ENCODE data around the gene ANLN.
"Not testable (repeated sequence)": the region's sequence is repeated elsewhere in the genome, so short reads cannot be mapped to it uniquely, and the experiment has no call there.

Gene ANLN

GRCh38 chr7:36460811-36461429 is 71.3 kb downstream of the ANLN start:
- Histone ChIP-seq H3K27me3 (ENCODE audit: insufficient read depth, low read length, poor library complexity, severe bottlenecking) (no peaks in the 10 kb centered on the region), H3K36me3 (ENCODE audit: insufficient read depth, low read length) (no peaks in the 10 kb centered on the region), H3K9ac (ENCODE audit: low read depth, low read length, poor library complexity, severe bottlenecking) (no peak overlapping the region), H4K20me1 (ENCODE audit: insufficient read depth, low read length, poor library complexity, severe bottlenecking) (no peaks in the 10 kb centered on the region), H3F3A (ENCODE audit: low read depth) (no peaks in the 10 kb centered on the region), H3K4me1 (ENCODE audit: insufficient read depth, low read length, poor library complexity, severe bottlenecking) (no peaks in the 10 kb centered on the region), H2AFZ (ENCODE audit: low read length) (no peak overlapping the region), H3K79me2 (ENCODE audit: insufficient read depth, low read length) (no peaks in the 10 kb centered on the region), H3K4me2 (ENCODE audit: low read depth, low read length, poor library complexity, severe bottlenecking) (no peak overlapping the region), H3K4me3 (ENCODE audit: low read length, poor library complexity, severe bottlenecking) (no peak overlapping the region), H3K9me3 (ENCODE audit: insufficient read depth, low read depth, low read length) (no peaks in the 10 kb centered on the region), H3K9me2 (replicated peaks; ENCODE audit: low read depth, low read length) (no peaks in the 10 kb centered on the region)
- TF ChIP-seq EZH2phosphoT487 (IDR thresholded peaks at IDR 0.05; ENCODE audit: borderline replicate concordance) = no peak

GRCh38 chr7:36462551-36463137 is 73.0 kb downstream of the ANLN start:
- Histone ChIP-seq H3K9ac (ENCODE audit: low read depth, low read length, poor library complexity, severe bottlenecking) (no peak overlapping the region), H3K36me3 (ENCODE audit: insufficient read depth, low read length) (no peaks in the 10 kb centered on the region), H3K4me2 (ENCODE audit: low read depth, low read length, poor library complexity, severe bottlenecking) (no peak overlapping the region), H3K27me3 (ENCODE audit: insufficient read depth, low read length, poor library complexity, severe bottlenecking) (no peaks in the 10 kb centered on the region), H3K4me3 (ENCODE audit: low read length, poor library complexity, severe bottlenecking) (no peak overlapping the region), H3K9me3 (ENCODE audit: insufficient read depth, low read depth, low read length) (no peaks in the 10 kb centered on the region), H3F3A (ENCODE audit: low read depth) (no peaks in the 10 kb centered on the region), H3K79me2 (ENCODE audit: insufficient read depth, low read length) (no peaks in the 10 kb centered on the region), H2AFZ (ENCODE audit: low read length) (no peak overlapping the region), H4K20me1 (ENCODE audit: insufficient read depth, low read length, poor library complexity, severe bottlenecking) (no peaks in the 10 kb centered on the region), H3K9me2 (replicated peaks; ENCODE audit: low read depth, low read length) (no peaks in the 10 kb centered on the region), H3K4me1 (ENCODE audit: insufficient read depth, low read length, poor library complexity, severe bottlenecking) (no peaks in the 10 kb centered on the region)
- TF ChIP-seq CTCF (conservative IDR thresholded peaks at IDR 0.05; ENCODE audit: low read length) (no peak), EZH2phosphoT487 (IDR thresholded peaks at IDR 0.05; ENCODE audit: borderline replicate concordance) (no peak)

- no peak overlapping the region for H3K9ac ChIP-seq (ENCODE audit: low read depth, low read length, poor library complexity, severe bottlenecking)
- H3F3A ChIP-seq (ENCODE audit: low read depth) = no peaks in the 10 kb centered on the region; the same call in 1 of the 2 replicates
- no peaks in the 10 kb centered on the region for H3K36me3 ChIP-seq (ENCODE audit: insufficient read depth, low read length)
- no peak overlapping the region for H3K4me3 ChIP-seq (ENCODE audit: low read length, poor library complexity, severe bottlenecking)
- H3K4me1 ChIP-seq (ENCODE audit: insufficient read depth, low read length, poor library complexity, severe bottlenecking) = no peaks in the 10 kb centered on the region
- no peaks in the 10 kb centered on the region for H3K9me3 ChIP-seq (ENCODE audit: insufficient read depth, low read depth, low read length)
- H2AFZ ChIP-seq (ENCODE audit: low read length) = no peak overlapping the region
- H4K20me1 ChIP-seq (ENCODE audit: insufficient read depth, low read length, poor library complexity, severe bottlenecking) = no peaks in the 10 kb centered on the region
- no peak for TF ChIP-seq CTCF (conservative IDR thresholded peaks at IDR 0.05; ENCODE audit: low read length)
- TF ChIP-seq EZH2phosphoT487 (IDR thresholded peaks at IDR 0.05; ENCODE audit: borderline replicate concordance) = no peak
- H3K4me2 ChIP-seq (ENCODE audit: low read depth, low read length, poor library complexity, severe bottlenecking) = no peak overlapping the region
- no peaks in the 10 kb centered on the region for H3K27me3 ChIP-seq (ENCODE audit: insufficient read depth, low read length, poor library complexity, severe bottlenecking)
- H3K79me2 ChIP-seq (ENCODE audit: insufficient read depth, low read length) = no peaks in the 10 kb centered on the region
- H3K9me2 ChIP-seq (replicated peaks; ENCODE audit: low read depth, low read length) = no peaks in the 10 kb centered on the region
These were observed 74.6 kb downstream of the ANLN start for GRCh38 chr7:36464271-36464670.

- not testable (repeated sequence) for H3K4me2 ChIP-seq (ENCODE audit: low read depth, low read length, poor library complexity, severe bottlenecking); H3K9ac ChIP-seq (ENCODE audit: low read depth, low read length, poor library complexity, severe bottlenecking); H3K9me3 ChIP-seq (ENCODE audit: insufficient read depth, low read depth, low read length); H4K20me1 ChIP-seq (ENCODE audit: insufficient read depth, low read length, poor library complexity, severe bottlenecking); H2AFZ ChIP-seq (ENCODE audit: low read length); H3K36me3 ChIP-seq (ENCODE audit: insufficient read depth, low read length); H3F3A ChIP-seq (ENCODE audit: low read depth); H3K9me2 ChIP-seq (replicated peaks; ENCODE audit: low read depth, low read length); H3K4me3 ChIP-seq (ENCODE audit: low read length, poor library complexity, severe bottlenecking); H3K27me3 ChIP-seq (ENCODE audit: insufficient read depth, low read length, poor library complexity, severe bottlenecking); H3K4me1 ChIP-seq (ENCODE audit: insufficient read depth, low read length, poor library complexity, severe bottlenecking); H3K79me2 ChIP-seq (ENCODE audit: insufficient read depth, low read length)
These were observed 76.3 kb downstream of the ANLN start for GRCh38 chr7:36466001-36466400.

Data from Loucy (cell line).